HepG2 (cell line): ENCODE results near the gene EHD1. TPM values are rescaled to one million over a fixed set of nuclear protein-coding genes. Genes with fewer than 3 reads are reported as not detected.
A peak's percentile ranks its signal among the peaks of the same experiment; 100 is the strongest.

Experiments used
- ATAC-seq: fragments of 200-7000 bp; cut with Tn5 transposase; 3 replicates; pipeline ENCODE4 v1.9.1; 2020; ENCODE audit warnings: mild to moderate bottlenecking, moderate library complexity
- BruUV-seq: library from RNA; stranded (reverse); fragments of 400-500 nt; replicated peaks from 2 replicates; lab custom pipeline; 2021; lab: Mats Ljungman, UMichigan
- CTCF ChIA-PET: fragments of 300-600 bp; formaldehyde crosslinking; extraction: SDS; loops from one replicate; lab custom pipeline; 2021; ENCODE audit warnings: low total read pairs, inconsistent platforms, low intra/inter-chr PET ratio; lab: Yijun Ruan, JAX
- POLR2A ChIA-PET: fragments of 350-600 bp; sonication (Branson Sonifier 250); formaldehyde crosslinking; loops from one replicate; lab custom pipeline; 2020; ENCODE audit warnings: antibody characterized with exemption, inconsistent platforms; lab: Yijun Ruan, JAX
- DNase-seq: peaks from one replicate; pipeline ENCODE4 v3.0.0-alpha.2; 2015; ENCODE audit warnings: low spot score
- FAIRE-seq: peaks from 3 replicates; lab custom pipeline; 2011; peaks lifted over from hg19 to GRCh38; lab: Jason Lieb, UNC
- H2AFZ ChIP-seq: one replicate; pipeline ENCODE4 v1.6.1; 2011; ENCODE audit warnings: low read length, inconsistent platforms
- H3K27ac ChIP-seq: fragments of 300-600 bp; 3 replicates; pipeline ENCODE4 v1.8.0; 2011; ENCODE audit warnings: mixed run types, mild to moderate bottlenecking, mixed read lengths, low read length, inconsistent platforms; ENCODE audit not compliant: insufficient read depth; ENCODE audit errors: extremely low read length
- H3K27me3 ChIP-seq, 2 experiments: fragments of 200-600 bp in 1 of 2; 2 replicates in 1 of 2; 3 replicates in 1 of 2; pipeline versions ENCODE4 v1.6.0 to v1.8.0; 2011; ENCODE audit warnings: low read length in 2 of 2, mild to moderate bottlenecking in 2 of 2, moderate library complexity in 2 of 2, inconsistent platforms in 1 of 2; ENCODE audit not compliant: insufficient read depth in 2 of 2, control insufficient read depth in 1 of 2
- H3K36me3 ChIP-seq, 2 experiments: fragments of 200-600 bp in 1 of 2; replicated peaks in 1 of 2; 2 replicates in 1 of 2; 3 replicates in 1 of 2; pipeline versions ENCODE4 v1.5.1 to v1.8.0; 2011; ENCODE audit warnings: low read length in 2 of 2, inconsistent platforms in 1 of 2; ENCODE audit not compliant: insufficient read depth in 2 of 2, control insufficient read depth in 1 of 2
- H3K4me1 ChIP-seq: 2 replicates; pipeline ENCODE4 v1.5.1; 2012; ENCODE audit warnings: low read length, inconsistent platforms; ENCODE audit not compliant: insufficient read depth
- H3K4me2 ChIP-seq: 2 replicates; pipeline ENCODE4 v1.6.0; 2011; ENCODE audit warnings: low read depth, low read length, inconsistent platforms
- H3K4me3 ChIP-seq, 3 experiments: fragments of 200-600 bp in 1 of 3; sonication (generic), shearing (Covaris generic) in 1 of 3; replicated peaks in 1 of 3; 2 replicates each; pipeline ENCODE4 v1.5.1; 2011 to 2016; ENCODE audit warnings: low read length in 3 of 3, inconsistent platforms in 2 of 3, low read depth in 2 of 3, mild to moderate bottlenecking in 2 of 3, control low read depth in 1 of 3, mixed read lengths in 1 of 3; ENCODE audit not compliant: insufficient read depth in 1 of 3
- H3K79me2 ChIP-seq: one replicate; pipeline ENCODE4 v1.6.1; 2011; ENCODE audit warnings: low read length, inconsistent platforms; ENCODE audit not compliant: insufficient read depth
- H3K9ac ChIP-seq: 2 replicates; pipeline ENCODE4 v1.6.0; 2011; ENCODE audit warnings: mild to moderate bottlenecking, low read depth, low read length, inconsistent platforms; ENCODE audit not compliant: insufficient read depth
- H3K9me3 ChIP-seq: 2 replicates; pipeline ENCODE4 v1.5.1; 2012; ENCODE audit warnings: mild to moderate bottlenecking, low read length
- H4K20me1 ChIP-seq: 2 replicates; pipeline ENCODE4 v1.6.0; 2011; ENCODE audit warnings: inconsistent platforms, mild to moderate bottlenecking, low read length, moderate library complexity; ENCODE audit not compliant: insufficient read depth
- HNRNPL ChIP-seq: fragments of 200-400 bp; formaldehyde crosslinking; IDR thresholded peaks from 2 replicates; pipeline ENCODE4 v1.6.1; 2017; ENCODE audit warnings: mild to moderate bottlenecking, low read depth, low read length
- MIER2 ChIP-seq: IDR thresholded peaks from 2 replicates; pipeline ENCODE4 v1.6.1; 2016; ENCODE audit warnings: missing biosample characterization, missing genetic modification reagents
- NFIB ChIP-seq: sonication (generic); formaldehyde crosslinking; IDR thresholded peaks from 2 replicates; pipeline ENCODE4 v1.9.0; 2021; ENCODE audit warnings: missing genetic modification reagents, mild to moderate bottlenecking, borderline replicate concordance
- PRMT3 ChIP-seq: sonication (generic); formaldehyde crosslinking; IDR thresholded peaks from 2 replicates; pipeline ENCODE4 v1.8.1; 2022; ENCODE audit warnings: low read depth, mild to moderate bottlenecking, moderate library complexity, missing genetic modification reagents, borderline replicate concordance
- SMAD3 ChIP-seq: sonication (generic); formaldehyde crosslinking; IDR thresholded peaks from 2 replicates; pipeline ENCODE4 v1.4.0; 2020; ENCODE audit warnings: missing genetic modification reagents
- SNRNP70 ChIP-seq: fragments of 200-400 bp; formaldehyde crosslinking; IDR thresholded peaks from 2 replicates; pipeline ENCODE4 v1.6.1; 2017; ENCODE audit warnings: mild to moderate bottlenecking, low read depth, low read length, moderate library complexity
- TEAD3 ChIP-seq: optimal IDR thresholded peaks from 2 replicates; pipeline ENCODE3; 2016; ENCODE audit warnings: borderline replicate concordance
- ZBTB25 ChIP-seq: IDR thresholded peaks from 2 replicates; pipeline ENCODE4 v1.6.1; 2018; ENCODE audit warnings: missing genetic modification reagents
- ZC3H13 ChIP-seq: sonication (generic); formaldehyde crosslinking; IDR thresholded peaks from 2 replicates; pipeline ENCODE4 v1.8.1; 2023; ENCODE audit warnings: mild to moderate bottlenecking, missing genetic modification reagents, moderate library complexity
- ZNF251 ChIP-seq: sonication (generic); formaldehyde crosslinking; IDR thresholded peaks from 2 replicates; pipeline ENCODE4 v1.9.0; 2021; ENCODE audit warnings: mild to moderate bottlenecking, missing genetic modification reagents
- ZNF350 ChIP-seq: sonication (generic); formaldehyde crosslinking; IDR thresholded peaks from 2 replicates; pipeline ENCODE4 v1.4.0; 2020; ENCODE audit warnings: mild to moderate bottlenecking, low read depth, missing genetic modification reagents, borderline replicate concordance
- ZNF7 ChIP-seq: IDR thresholded peaks from 2 replicates; pipeline ENCODE4 v1.6.1; 2016; ENCODE audit warnings: missing biosample characterization, missing genetic modification reagents
- WGBS: methylation state at CpG from one replicate; pipeline ENCODE4 v1.1.6; 2017; ENCODE audit warnings: low lambda C conversion rate; 5-methylcytosine and 5-hydroxymethylcytosine counted together
- in situ Hi-C: cut with HindIII; loops from 2 replicates; pipeline ENCODE4 v1.10.0; 2017; ENCODE audit warnings: low pct_unique_long_range_greater_than_20kb; ENCODE audit not compliant: extremely low pct_ligation_motif_present
- intact Hi-C: fragments of 100-400 bp; cut with micrococcal nuclease; formaldehyde crosslinking; loops from one replicate; pipeline ENCODE4 v1.10.0; 2022; ENCODE audit not compliant: unreplicated experiment
- polyA plus RNA-seq, 8 experiments: library from polyadenylated mRNA; depleted of rRNA in 3 of 8; stranded (reverse) in 7 of 8; unstranded in 1 of 8; fragments of >200 nt; fragmentation: Illumina TruSeq in 4 of 8; extraction: Trizol in 4 of 8; gene quantifications; 2 replicates each; pipeline versions ENCODE4 v1.2.1 to v1.2.3, GENCODE V29; 2011 to 2016; ENCODE audit warnings: low read depth in 4 of 8, missing spikeins in 1 of 8, mixed read lengths in 1 of 8; ENCODE audit not compliant: insufficient read depth in 1 of 8
- total RNA-seq, 5 experiments: library from RNA; depleted of rRNA; stranded (reverse); fragments of >200 nt; fragmentation: Illumina TruSeq; extraction: Trizol; gene quantifications; 2 replicates each; pipeline ENCODE4 v1.2.3, GENCODE V29; 2016; ENCODE audit warnings: low read depth in 1 of 5
- TF ChIP-seq, protein P1 (sequence below): sonication (generic); formaldehyde crosslinking; IDR thresholded peaks from 2 replicates; pipeline ENCODE4 v1.4.0; 2020; ENCODE audit warnings: mild to moderate bottlenecking, missing genetic modification reagents
- TF ChIP-seq, protein P2 (sequence below): conservative IDR thresholded peaks from 2 replicates; pipeline ENCODE4 v1.6.1; 2018; ENCODE audit warnings: missing genetic modification reagents

EHD1 gene
- total and polyA plus RNA-seq, 2 of the 13 experiments (the other 11 are each of a cell fraction or from before 2014, with no cell fraction given): 23.6 to 26.6 TPM

DNA sequence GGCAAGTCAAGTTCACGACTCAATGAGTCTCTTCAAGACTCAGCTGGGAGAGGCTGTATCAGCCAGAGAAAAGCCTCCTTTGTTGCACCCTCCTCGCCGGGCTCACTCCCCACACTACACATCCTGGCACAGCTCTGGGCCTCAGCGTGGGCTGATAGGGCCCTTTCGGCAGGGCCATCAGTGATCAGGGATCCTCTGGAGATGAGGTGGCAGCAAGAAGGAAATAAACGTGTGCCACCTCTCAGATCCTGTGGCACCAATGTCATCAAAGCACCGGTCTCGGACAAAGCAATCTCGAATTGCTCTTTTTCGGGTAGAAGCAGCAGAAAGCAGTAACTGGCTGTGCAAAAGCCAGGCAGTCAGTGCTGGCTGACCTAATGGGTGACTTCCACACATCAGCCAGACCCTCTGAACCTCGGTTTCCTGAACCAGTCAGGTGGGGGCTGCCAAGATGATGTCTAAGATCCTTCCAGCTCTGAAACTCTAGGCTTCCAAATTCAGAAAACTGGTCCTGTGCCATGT, 2.1 kb downstream of the EHD1 start:
- FAIRE-seq: no peak
- Histone ChIP-seq H4K20me1 (no peaks in the 10 kb centered on the region; the same call in 1 of the 2 replicates), H3K27ac (peak overlapping the region; percentile 47), H3K9ac (peak overlapping the region; percentile 81), H3K4me2 (peak overlapping the region; percentile 98), H3K27me3 (no peaks in the 10 kb centered on the region; a peak in 1 of 5 replicates), H3K79me2 (peaks cover 48% of the 10 kb centered on the region), H2AFZ (no peak overlapping the region), H3K4me3 (peak overlapping the region in 2 of 3 experiments; percentile 83 to 99; a peak in 5 of 6 replicates), H3K9me3 (no peaks in the 10 kb centered on the region), H3K36me3 (peaks cover 2 to 10% of the 10 kb centered on the region in 2 experiments; a peak in 2 of 5 replicates), H3K4me1 (peaks cover 80% of the 10 kb centered on the region)
- 65% methylated on average over 9 of the region's 11 CpGs for WGBS
- ChIA-PET POLR2A (interaction anchor here (1.7 to 10.4 kb wide), 4 partner anchors 12 to 188 kb away, joined by 3 to 132 read pairs (median 26); no protein-coding TSS in a partner anchor), CTCF (no interaction called here)
- in situ Hi-C loops: no loop called here
- BruUV-seq: no TSS peak
- intact Hi-C loops: no loop called here
- no peak for DNase-seq
- TF ChIP-seq, protein P1, sequence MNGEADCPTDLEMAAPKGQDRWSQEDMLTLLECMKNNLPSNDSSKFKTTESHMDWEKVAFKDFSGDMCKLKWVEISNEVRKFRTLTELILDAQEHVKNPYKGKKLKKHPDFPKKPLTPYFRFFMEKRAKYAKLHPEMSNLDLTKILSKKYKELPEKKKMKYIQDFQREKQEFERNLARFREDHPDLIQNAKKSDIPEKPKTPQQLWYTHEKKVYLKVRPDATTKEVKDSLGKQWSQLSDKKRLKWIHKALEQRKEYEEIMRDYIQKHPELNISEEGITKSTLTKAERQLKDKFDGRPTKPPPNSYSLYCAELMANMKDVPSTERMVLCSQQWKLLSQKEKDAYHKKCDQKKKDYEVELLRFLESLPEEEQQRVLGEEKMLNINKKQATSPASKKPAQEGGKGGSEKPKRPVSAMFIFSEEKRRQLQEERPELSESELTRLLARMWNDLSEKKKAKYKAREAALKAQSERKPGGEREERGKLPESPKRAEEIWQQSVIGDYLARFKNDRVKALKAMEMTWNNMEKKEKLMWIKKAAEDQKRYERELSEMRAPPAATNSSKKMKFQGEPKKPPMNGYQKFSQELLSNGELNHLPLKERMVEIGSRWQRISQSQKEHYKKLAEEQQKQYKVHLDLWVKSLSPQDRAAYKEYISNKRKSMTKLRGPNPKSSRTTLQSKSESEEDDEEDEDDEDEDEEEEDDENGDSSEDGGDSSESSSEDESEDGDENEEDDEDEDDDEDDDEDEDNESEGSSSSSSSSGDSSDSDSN (CRISPR knock-in tag): peak; percentile 12; the same call in 1 of the 2 replicates
- TF ChIP-seq ZC3H13 (CRISPR knock-in tag): no peak
- TF ChIP-seq SMAD3 (CRISPR knock-in tag): no peak
- no peak for TF ChIP-seq ZBTB25
- TF ChIP-seq TEAD3 (CRISPR knock-in tag): no peak
- no peak for TF ChIP-seq NFIB (CRISPR knock-in tag)
- TF ChIP-seq HNRNPL: 0 out of 2 replicates have a peak, but pooled peaks have one; percentile 5
- TF ChIP-seq ZNF7 (CRISPR knock-in tag): no peak
- TF ChIP-seq, protein P2, sequence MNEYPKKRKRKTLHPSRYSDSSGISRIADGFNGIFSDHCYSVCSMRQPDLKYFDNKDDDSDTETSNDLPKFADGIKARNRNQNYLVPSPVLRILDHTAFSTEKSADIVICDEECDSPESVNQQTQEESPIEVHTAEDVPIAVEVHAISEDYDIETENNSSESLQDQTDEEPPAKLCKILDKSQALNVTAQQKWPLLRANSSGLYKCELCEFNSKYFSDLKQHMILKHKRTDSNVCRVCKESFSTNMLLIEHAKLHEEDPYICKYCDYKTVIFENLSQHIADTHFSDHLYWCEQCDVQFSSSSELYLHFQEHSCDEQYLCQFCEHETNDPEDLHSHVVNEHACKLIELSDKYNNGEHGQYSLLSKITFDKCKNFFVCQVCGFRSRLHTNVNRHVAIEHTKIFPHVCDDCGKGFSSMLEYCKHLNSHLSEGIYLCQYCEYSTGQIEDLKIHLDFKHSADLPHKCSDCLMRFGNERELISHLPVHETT (CRISPR knock-in tag): no peak
- no peak for TF ChIP-seq SNRNP70
- TF ChIP-seq PRMT3 (CRISPR knock-in tag): no peak
- no peak for TF ChIP-seq ZNF251
- TF ChIP-seq ZNF350: 0 out of 2 replicates have a peak, but pooled peaks have one; percentile 5
- TF ChIP-seq MIER2 (CRISPR knock-in tag): no peak
- no peak for ATAC-seq
